Subcutaneous adipose tissue (tissue), 4 donors: Measurements from ENCODE around the gene CEP72. TPM values are rescaled to one million over a fixed set of nuclear protein-coding genes. Genes with fewer than 3 reads are reported as not detected.

Source experiments
- CTCF ChIP-seq: fragments of 450-650 bp; IDR thresholded peaks from one replicate; pipeline ENCODE4 v1.5.1; 2016; ENCODE audit warnings: low read depth, mild to moderate bottlenecking, control low read depth, antibody characterized with exemption, moderate library complexity
- total RNA-seq, 4 donors: library from RNA; depleted of rRNA; stranded (reverse); fragments of >200 nt; gene quantifications; one replicate each; pipeline ENCODE4 v1.1.0, GENCODE V29; 2016

The CEP72 gene
- total RNA-seq, 4 donors from 2014 or later, result 1.8 to 5.3 (median 2.9) TPM

- TF ChIP-seq CTCF, result no peak
These were observed 42.7 kb upstream of the CEP72 start for GRCh38 chr5:569358-569867.

- TF ChIP-seq CTCF, result no peak
These were observed 42.2 kb upstream of the CEP72 start for GRCh38 chr5:569868-570361.

- TF ChIP-seq CTCF, result no peak
These were observed 41.7 kb upstream of the CEP72 start for GRCh38 chr5:570446-570845.

- TF ChIP-seq CTCF, result no peak
These were observed 41.3 kb upstream of the CEP72 start for GRCh38 chr5:570886-571285.

- TF ChIP-seq CTCF, result no peak
These were observed 40.3 kb upstream of the CEP72 start for GRCh38 chr5:571791-572190.

GRCh38 chr5:572398-573019 is 39.6 kb upstream of the CEP72 start:
- no peak for TF ChIP-seq CTCF

GRCh38 chr5:573206-573605 is 38.9 kb upstream of the CEP72 start:
- TF ChIP-seq CTCF, result no peak
